Immature natural killer cell (primary cell): ENCODE data around the gene TRIM44. TPM values are rescaled to one million over a fixed set of nuclear protein-coding genes. Genes with fewer than 3 reads are reported as not detected.

Experiments
- DNase-seq, 3 donors: peaks; one replicate each; pipeline ENCODE4 v3.0.0; 2022; ENCODE audit warnings: mixed read lengths in 1 of 3
- H3K27ac Mint-ChIP-seq, 6 donors: one replicate each; pipeline ENCODE4 v1.8.0; 2020; ENCODE audit warnings: mixed read lengths in 6 of 6, mild to moderate bottlenecking in 5 of 6, inconsistent platforms in 4 of 6, moderate library complexity in 3 of 6
- H3K27me3 Mint-ChIP-seq, 3 donors: one replicate each; pipeline ENCODE4 v1.8.0; 2020 to 2021; ENCODE audit warnings: low read depth in 3 of 3, mild to moderate bottlenecking in 3 of 3, mixed read lengths in 3 of 3, moderate library complexity in 3 of 3, inconsistent platforms in 1 of 3
- H3K36me3 Mint-ChIP-seq, 3 donors: one replicate each; pipeline ENCODE4 v1.8.0; 2020; ENCODE audit warnings: mixed read lengths in 3 of 3, inconsistent platforms in 2 of 3, mild to moderate bottlenecking in 2 of 3
- H3K4me1 Mint-ChIP-seq, 2 donors: one replicate each; pipeline ENCODE4 v1.8.0; 2020; ENCODE audit warnings: inconsistent platforms in 2 of 2, mild to moderate bottlenecking in 2 of 2, mixed read lengths in 2 of 2, moderate library complexity in 1 of 2
- H3K4me3 Mint-ChIP-seq, 5 donors: one replicate each; pipeline ENCODE4 v1.8.0; 2020; ENCODE audit warnings: mild to moderate bottlenecking in 5 of 5, mixed read lengths in 5 of 5, inconsistent platforms in 3 of 5, moderate library complexity in 3 of 5
- H3K9me3 Mint-ChIP-seq, 6 donors: one replicate each; pipeline ENCODE4 v1.8.0; 2020; ENCODE audit warnings: mild to moderate bottlenecking in 6 of 6, mixed read lengths in 6 of 6, inconsistent platforms in 4 of 6, moderate library complexity in 3 of 6
- polyA plus RNA-seq, 3 donors: library from polyadenylated mRNA; unstranded; fragments of 300-500 nt; fragmentation: Illumina TruSeq; gene quantifications; one replicate each; pipeline ENCODE4 v1.2.3, GENCODE V29; 2021

The TRIM44 gene, protein sequence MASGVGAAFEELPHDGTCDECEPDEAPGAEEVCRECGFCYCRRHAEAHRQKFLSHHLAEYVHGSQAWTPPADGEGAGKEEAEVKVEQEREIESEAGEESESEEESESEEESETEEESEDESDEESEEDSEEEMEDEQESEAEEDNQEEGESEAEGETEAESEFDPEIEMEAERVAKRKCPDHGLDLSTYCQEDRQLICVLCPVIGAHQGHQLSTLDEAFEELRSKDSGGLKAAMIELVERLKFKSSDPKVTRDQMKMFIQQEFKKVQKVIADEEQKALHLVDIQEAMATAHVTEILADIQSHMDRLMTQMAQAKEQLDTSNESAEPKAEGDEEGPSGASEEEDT
- 10 to 100 TPM; 36.0 to 55.3 (median 41.1) TPM for polyA plus RNA-seq

GRCh38 chr11:35662649-35663407, at the start of gene TRIM44:
Gene TRIM44, plus strand, starts transcription at chr11:35662775. Its CDS starts 337 bp downstream, at chr11:35663112.
- Mint-ChIP-seq H3K27ac (peak within 1 kb of the TSS; percentile 91 to 99 (median 98)), H3K4me3 (peak within 1 kb of the TSS; percentile 99 to 100 (median 99)), H3K36me3 (peaks cover 14 to 24% (median 21%) of the 10 kb centered on the region in 3 donors), H3K27me3 (peaks cover 10 to 25% (median 18%) of the 10 kb centered on the region in 3 donors), H3K9me3 (peaks cover 6 to 31% (median 18%) of the 10 kb centered on the region in 6 donors), H3K4me1 (peaks cover 45 to 64% of the 10 kb centered on the region in 2 donors)
- DNase-seq, result peak; percentile 87 to 88 (median 87)

DNA sequence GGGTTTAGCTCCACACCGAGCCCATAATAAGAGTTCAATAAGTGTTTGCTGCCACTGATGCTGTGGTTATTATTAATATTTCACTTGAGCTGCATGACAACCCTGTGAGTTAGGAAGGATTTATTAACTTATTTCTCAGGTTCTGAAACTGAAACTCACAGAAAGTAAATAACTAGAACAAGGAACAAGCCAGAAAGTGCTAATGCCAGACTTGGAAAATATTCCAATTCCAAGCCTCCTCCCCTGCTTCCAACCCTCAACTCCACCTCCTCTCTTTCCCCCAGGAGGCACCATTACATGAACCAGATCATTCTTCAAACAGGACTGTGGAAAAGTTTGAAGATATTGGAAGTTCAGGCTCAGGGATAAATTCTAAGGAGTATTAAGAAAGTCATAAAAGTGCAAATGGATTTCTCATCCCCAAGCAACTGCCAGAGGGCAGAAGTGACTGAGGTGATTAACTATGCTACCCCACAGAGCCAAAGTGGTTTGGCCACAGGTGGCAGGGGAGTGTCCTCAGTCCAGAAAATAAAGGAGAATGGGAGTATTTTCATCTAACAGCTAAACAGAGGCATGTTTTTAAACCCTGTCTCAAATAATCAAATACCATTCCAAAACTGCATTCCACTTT, 47.5 kb upstream of the TRIM44 start:
- DNase-seq, result no peak
- no peak overlapping the region for H3K4me3 Mint-ChIP-seq
- no peaks in the 10 kb centered on the region for H3K9me3 Mint-ChIP-seq
- peaks cover 0 to 3% (median 0%) of the 10 kb centered on the region in 3 donors for H3K36me3 Mint-ChIP-seq
- H3K27me3 Mint-ChIP-seq, result peaks cover 3 to 13% (median 4%) of the 10 kb centered on the region in 3 donors
- H3K4me1 Mint-ChIP-seq, result peaks cover 10 to 12% of the 10 kb centered on the region in 2 donors
- H3K27ac Mint-ChIP-seq, result no peak overlapping the region

GRCh38 chr11:35615921-35616900, 46.4 kb upstream of the TRIM44 start:
- Mint-ChIP-seq H3K27me3 (peaks cover 3 to 17% (median 9%) of the 10 kb centered on the region in 3 donors), H3K4me3 (peak overlapping the region in 3 of 5 donors; percentile 3 to 17 (median 15)), H3K9me3 (no peaks in the 10 kb centered on the region), H3K27ac (no peak overlapping the region), H3K36me3 (peaks cover 0 to 3% (median 0%) of the 10 kb centered on the region in 3 donors), H3K4me1 (peaks cover 11 to 12% of the 10 kb centered on the region in 2 donors)
- peak; percentile 19 to 35 (median 32) for DNase-seq

DNA sequence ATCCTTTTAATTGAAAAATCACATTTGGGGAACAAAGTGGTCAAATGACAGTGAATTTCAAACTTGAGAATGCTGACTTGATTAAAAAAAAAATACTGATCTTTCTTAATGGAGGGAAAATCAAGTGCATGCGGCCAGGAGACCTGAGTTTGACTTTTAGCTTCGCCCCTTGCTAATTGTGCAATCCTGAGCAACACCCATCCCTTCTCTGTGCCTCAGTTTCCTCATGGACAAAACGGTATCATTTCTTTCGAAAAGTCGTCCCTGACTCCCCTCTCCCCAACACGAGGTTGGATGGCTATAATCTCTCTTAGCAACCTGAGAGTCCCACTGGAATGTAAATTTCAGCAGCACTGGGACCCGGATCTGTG, 45.3 kb upstream of the TRIM44 start:
- Mint-ChIP-seq H3K4me1 (peaks cover 11 to 12% of the 10 kb centered on the region in 2 donors), H3K36me3 (peaks cover 0 to 3% (median 0%) of the 10 kb centered on the region in 3 donors), H3K4me3 (peak overlapping the region in 4 of 5 donors; percentile 73 to 78 (median 74)), H3K9me3 (no peaks in the 10 kb centered on the region), H3K27me3 (peaks cover 7 to 23% (median 10%) of the 10 kb centered on the region in 3 donors), H3K27ac (no peak overlapping the region)
- DNase-seq, result no peak

- no peak for DNase-seq
- Mint-ChIP-seq H3K36me3 (peaks cover 0 to 3% (median 0%) of the 10 kb centered on the region in 3 donors), H3K4me1 (peaks cover 11 to 12% of the 10 kb centered on the region in 2 donors), H3K27me3 (peaks cover 7 to 26% (median 10%) of the 10 kb centered on the region in 3 donors), H3K27ac (no peak within 1 kb of the TSS), H3K9me3 (no peaks in the 10 kb centered on the region), H3K4me3 (peak within 1 kb of the TSS; percentile 66 to 78 (median 73))
These were observed 44.7 kb upstream of the TRIM44 start, which contains the start of gene FJX1 for GRCh38 chr11:35617687-35618496. Gene FJX1, plus strand, starts transcription at chr11:35618460. Its CDS starts 177 bp downstream, at chr11:35618637.

DNA sequence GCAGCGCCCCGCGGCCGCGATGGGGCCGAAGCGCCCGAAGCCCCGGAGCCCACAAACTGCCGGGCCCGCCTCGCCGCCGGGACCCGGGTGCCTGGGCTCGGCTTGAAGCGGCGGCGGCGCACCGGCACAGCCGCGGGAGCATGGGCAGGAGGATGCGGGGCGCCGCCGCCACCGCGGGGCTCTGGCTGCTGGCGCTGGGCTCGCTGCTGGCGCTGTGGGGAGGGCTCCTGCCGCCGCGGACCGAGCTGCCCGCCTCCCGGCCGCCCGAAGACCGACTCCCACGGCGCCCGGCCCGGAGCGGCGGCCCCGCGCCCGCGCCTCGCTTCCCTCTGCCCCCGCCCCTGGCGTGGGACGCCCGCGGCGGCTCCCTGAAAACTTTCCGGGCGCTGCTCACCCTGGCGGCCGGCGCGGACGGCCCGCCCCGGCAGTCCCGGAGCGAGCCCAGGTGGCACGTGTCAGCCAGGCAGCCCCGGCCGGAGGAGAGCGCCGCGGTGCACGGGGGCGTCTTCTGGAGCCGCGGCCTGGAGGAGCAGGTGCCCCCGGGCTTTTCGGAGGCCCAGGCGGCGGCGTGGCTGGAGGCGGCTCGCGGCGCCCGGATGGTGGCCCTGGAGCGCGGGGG, 44.0 kb upstream of the TRIM44 start:
- no peaks in the 10 kb centered on the region for H3K9me3 Mint-ChIP-seq
- H3K27ac Mint-ChIP-seq, result no peak overlapping the region
- no peak for DNase-seq
- peaks cover 11 to 12% of the 10 kb centered on the region in 2 donors for H3K4me1 Mint-ChIP-seq
- H3K4me3 Mint-ChIP-seq, result no peak overlapping the region
- H3K27me3 Mint-ChIP-seq, result peaks cover 7 to 29% (median 10%) of the 10 kb centered on the region in 3 donors
- H3K36me3 Mint-ChIP-seq, result peaks cover 0 to 3% (median 0%) of the 10 kb centered on the region in 3 donors

- H3K27ac Mint-ChIP-seq, result no peak overlapping the region
- H3K9me3 Mint-ChIP-seq, result no peaks in the 10 kb centered on the region
- peaks cover 9 to 29% (median 10%) of the 10 kb centered on the region in 3 donors for H3K27me3 Mint-ChIP-seq
- peaks cover 11 to 12% of the 10 kb centered on the region in 2 donors for H3K4me1 Mint-ChIP-seq
- peaks cover 0 to 3% (median 0%) of the 10 kb centered on the region in 3 donors for H3K36me3 Mint-ChIP-seq
- DNase-seq, result no peak
- peak overlapping the region in 4 of 5 donors; percentile 38 to 60 (median 58) for H3K4me3 Mint-ChIP-seq
These were observed 43.3 kb upstream of the TRIM44 start for GRCh38 chr11:35619116-35619854.

DNA sequence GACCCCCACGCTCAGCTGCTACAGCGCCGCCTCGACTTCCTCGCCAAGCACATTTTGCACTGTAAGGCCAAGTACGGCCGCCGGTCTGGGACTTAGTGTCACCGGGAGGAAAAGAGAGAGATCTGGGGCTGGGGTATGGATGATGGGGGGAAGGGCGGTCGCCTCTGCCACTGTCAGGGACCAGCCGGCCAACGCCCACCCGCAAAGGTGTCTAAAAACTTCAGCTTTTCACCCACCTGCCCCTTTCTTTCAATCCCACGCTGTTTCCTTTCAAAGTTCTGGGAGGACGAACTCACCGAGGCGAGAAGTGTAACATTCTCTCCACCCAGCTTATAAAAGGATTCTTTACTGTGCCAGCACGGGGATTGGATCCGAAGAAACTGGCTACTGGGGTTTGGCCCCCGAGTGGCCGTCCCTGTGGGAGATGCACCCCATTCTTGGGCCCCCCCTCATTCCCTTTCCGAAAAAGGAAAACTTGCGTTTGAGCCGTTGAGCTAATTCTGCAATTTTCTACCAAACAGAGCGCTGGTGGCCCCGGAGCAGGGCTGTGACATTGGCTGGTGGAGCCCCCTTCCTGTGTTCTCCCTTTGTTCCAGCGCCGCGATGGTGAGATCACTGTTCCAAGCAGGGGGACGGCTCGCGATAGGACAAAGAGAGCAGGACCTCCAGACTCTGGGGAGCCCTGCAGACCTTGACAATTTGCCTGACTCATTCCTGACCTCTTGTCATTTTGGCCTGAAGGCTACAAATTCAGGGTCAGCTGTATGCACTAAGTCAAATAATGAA, 42.5 kb upstream of the TRIM44 start:
- H3K9me3 Mint-ChIP-seq, result no peaks in the 10 kb centered on the region
- H3K4me3 Mint-ChIP-seq, result peak overlapping the region; percentile 38 to 60 (median 57)
- peaks cover 9 to 27% (median 10%) of the 10 kb centered on the region in 3 donors for H3K27me3 Mint-ChIP-seq
- H3K36me3 Mint-ChIP-seq, result peaks cover 0 to 3% (median 0%) of the 10 kb centered on the region in 3 donors
- H3K27ac Mint-ChIP-seq, result no peak overlapping the region
- peaks cover 11 to 12% of the 10 kb centered on the region in 2 donors for H3K4me1 Mint-ChIP-seq
- no peak for DNase-seq

GRCh38 chr11:35620795-35621194, 41.8 kb upstream of the TRIM44 start:
- H3K27me3 Mint-ChIP-seq, result peaks cover 9 to 28% (median 11%) of the 10 kb centered on the region in 3 donors
- no peak overlapping the region for H3K27ac Mint-ChIP-seq
- H3K4me1 Mint-ChIP-seq, result peaks cover 11 to 12% of the 10 kb centered on the region in 2 donors
- no peak overlapping the region for H3K4me3 Mint-ChIP-seq
- no peaks in the 10 kb centered on the region for H3K9me3 Mint-ChIP-seq
- peaks cover 0 to 3% (median 0%) of the 10 kb centered on the region in 3 donors for H3K36me3 Mint-ChIP-seq
- no peak for DNase-seq

DNA sequence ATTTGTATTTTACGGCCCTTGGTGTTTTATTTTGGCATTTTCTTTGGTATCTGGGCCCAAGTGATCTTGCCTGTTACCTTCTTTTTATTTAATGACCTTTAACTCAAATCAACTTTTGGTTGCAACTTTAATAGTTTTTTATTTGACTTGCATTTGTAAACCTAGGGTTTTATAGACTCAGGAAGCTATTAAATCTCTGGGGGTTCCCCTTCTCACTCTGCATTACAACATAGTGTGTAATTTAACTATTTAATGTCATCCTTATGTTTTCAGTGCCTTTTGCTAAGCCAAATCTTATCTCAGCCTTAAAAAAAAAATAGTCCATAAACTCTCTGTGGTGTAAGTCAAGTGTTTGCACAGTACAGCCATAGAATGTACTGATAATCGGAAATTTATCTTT, 41.0 kb upstream of the TRIM44 start:
- Mint-ChIP-seq H3K4me1 (peaks cover 11 to 12% of the 10 kb centered on the region in 2 donors), H3K4me3 (no peak overlapping the region), H3K27ac (no peak overlapping the region), H3K27me3 (peaks cover 9 to 30% (median 13%) of the 10 kb centered on the region in 3 donors), H3K36me3 (peaks cover 0 to 3% (median 0%) of the 10 kb centered on the region in 3 donors), H3K9me3 (no peaks in the 10 kb centered on the region)
- DNase-seq, result no peak
